ENCODE results near the gene NCR2. TPM values are rescaled to one million over a fixed set of nuclear protein-coding genes. Genes with fewer than 3 reads are reported as not detected.

The NCR2 gene
- total RNA-seq, 1 experiment from 2014 or later = not detected

DNA sequence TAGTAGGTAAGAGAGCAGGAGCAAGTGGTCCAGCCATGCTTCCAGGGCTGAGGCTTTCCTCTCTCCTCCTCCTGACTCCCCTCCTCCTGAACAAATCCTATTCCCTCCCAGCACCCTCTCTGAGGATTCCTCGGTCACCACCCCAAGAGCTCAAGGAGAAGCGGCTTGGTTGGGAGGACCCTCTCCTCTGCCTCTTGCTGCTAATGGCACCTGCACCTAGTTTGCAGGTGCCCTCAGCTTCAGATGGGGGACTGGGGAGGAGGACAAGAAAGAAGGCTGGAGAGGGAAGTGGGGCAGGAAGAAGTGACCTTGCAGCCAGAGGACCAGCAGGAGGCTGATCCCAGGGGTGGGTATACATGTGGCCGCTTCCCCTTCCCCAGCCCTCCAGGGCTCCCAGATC, 17.5 kb downstream of the NCR2 start:
- peaks cover 8% of the 10 kb centered on the region for H3K36me3 Mint-ChIP-seq
- peaks cover 48% of the 10 kb centered on the region for H3K27me3 Mint-ChIP-seq (ENCODE audit: low read depth)
- ChIA-PET POLR2A (no interaction called here), CTCF (interaction anchor here (1.0 to 1.6 kb wide), 4 partner anchors 15 to 330 kb away, joined by 3 to 6 read pairs (median 4); no protein-coding TSS in a partner anchor)
- TF ChIP-seq FOXP1 (CRISPR knock-in tag; IDR thresholded peaks at IDR 0.05; ENCODE audit: borderline replicate concordance) = no peak
- TF ChIP-seq ATF1 (CRISPR knock-in tag; IDR thresholded peaks at IDR 0.05) = no peak
- TF ChIP-seq GRHL2 (CRISPR knock-in tag; IDR thresholded peaks at IDR 0.05; ENCODE audit: insufficient replicate concordance, severe bottlenecking) = no peak
- no peak for TF ChIP-seq TCF7 (CRISPR knock-in tag; IDR thresholded peaks at IDR 0.05; ENCODE audit: low read depth)
- TF ChIP-seq, protein P1, sequence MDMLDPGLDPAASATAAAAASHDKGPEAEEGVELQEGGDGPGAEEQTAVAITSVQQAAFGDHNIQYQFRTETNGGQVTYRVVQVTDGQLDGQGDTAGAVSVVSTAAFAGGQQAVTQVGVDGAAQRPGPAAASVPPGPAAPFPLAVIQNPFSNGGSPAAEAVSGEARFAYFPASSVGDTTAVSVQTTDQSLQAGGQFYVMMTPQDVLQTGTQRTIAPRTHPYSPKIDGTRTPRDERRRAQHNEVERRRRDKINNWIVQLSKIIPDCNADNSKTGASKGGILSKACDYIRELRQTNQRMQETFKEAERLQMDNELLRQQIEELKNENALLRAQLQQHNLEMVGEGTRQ (CRISPR knock-in tag; IDR thresholded peaks at IDR 0.05) = no peak
- DNase-seq (ENCODE audit: low spot score) = no peak
- peaks cover 17% of the 10 kb centered on the region for H3K9me3 Mint-ChIP-seq
- no peaks in the 10 kb centered on the region for H3K4me1 Mint-ChIP-seq
- H3K27ac Mint-ChIP-seq = no peak overlapping the region
- no peak for ATAC-seq
- no peak overlapping the region for H3K4me3 Mint-ChIP-seq

DNA sequence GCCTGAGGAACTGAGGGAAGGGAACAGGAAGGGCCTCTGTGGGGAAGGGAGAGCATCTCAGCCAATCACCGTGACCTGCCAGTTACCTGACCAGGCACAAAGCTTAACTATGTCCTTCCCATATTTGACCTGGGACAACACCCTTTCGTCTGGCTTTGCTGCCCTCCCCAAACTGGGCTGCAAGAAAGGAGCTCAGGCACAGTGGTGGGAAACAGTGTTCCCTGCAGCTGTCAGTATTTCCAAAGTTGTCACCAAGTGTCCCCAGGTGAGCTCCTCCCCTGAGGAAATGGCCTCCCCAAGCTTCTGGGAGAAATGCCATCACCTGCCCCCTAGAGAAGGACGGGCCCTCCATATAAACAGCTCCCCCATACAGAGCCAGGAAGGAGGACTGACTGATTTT, 17.9 kb downstream of the NCR2 start:
- Mint-ChIP-seq H3K9me3 (peaks cover 12% of the 10 kb centered on the region), H3K27ac (no peak overlapping the region), H3K27me3 (ENCODE audit: low read depth) (peaks cover 43% of the 10 kb centered on the region), H3K4me1 (no peaks in the 10 kb centered on the region), H3K36me3 (peaks cover 8% of the 10 kb centered on the region), H3K4me3 (no peak overlapping the region)
- ChIA-PET POLR2A (no interaction called here), CTCF (interaction anchor here (1.0 to 1.6 kb wide), 4 partner anchors 14 to 330 kb away, joined by 3 to 6 read pairs (median 4); no protein-coding TSS in a partner anchor)
- ATAC-seq = no peak
- TF ChIP-seq NFE2L1 (CRISPR knock-in tag; IDR thresholded peaks at IDR 0.05) (no peak), TEAD4 (CRISPR knock-in tag; IDR thresholded peaks at IDR 0.05) (no peak)
- TF ChIP-seq, protein P2, sequence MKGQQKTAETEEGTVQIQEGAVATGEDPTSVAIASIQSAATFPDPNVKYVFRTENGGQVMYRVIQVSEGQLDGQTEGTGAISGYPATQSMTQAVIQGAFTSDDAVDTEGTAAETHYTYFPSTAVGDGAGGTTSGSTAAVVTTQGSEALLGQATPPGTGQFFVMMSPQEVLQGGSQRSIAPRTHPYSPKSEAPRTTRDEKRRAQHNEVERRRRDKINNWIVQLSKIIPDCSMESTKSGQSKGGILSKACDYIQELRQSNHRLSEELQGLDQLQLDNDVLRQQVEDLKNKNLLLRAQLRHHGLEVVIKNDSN (CRISPR knock-in tag; IDR thresholded peaks at IDR 0.05) = no peak
- TF ChIP-seq, protein P3, sequence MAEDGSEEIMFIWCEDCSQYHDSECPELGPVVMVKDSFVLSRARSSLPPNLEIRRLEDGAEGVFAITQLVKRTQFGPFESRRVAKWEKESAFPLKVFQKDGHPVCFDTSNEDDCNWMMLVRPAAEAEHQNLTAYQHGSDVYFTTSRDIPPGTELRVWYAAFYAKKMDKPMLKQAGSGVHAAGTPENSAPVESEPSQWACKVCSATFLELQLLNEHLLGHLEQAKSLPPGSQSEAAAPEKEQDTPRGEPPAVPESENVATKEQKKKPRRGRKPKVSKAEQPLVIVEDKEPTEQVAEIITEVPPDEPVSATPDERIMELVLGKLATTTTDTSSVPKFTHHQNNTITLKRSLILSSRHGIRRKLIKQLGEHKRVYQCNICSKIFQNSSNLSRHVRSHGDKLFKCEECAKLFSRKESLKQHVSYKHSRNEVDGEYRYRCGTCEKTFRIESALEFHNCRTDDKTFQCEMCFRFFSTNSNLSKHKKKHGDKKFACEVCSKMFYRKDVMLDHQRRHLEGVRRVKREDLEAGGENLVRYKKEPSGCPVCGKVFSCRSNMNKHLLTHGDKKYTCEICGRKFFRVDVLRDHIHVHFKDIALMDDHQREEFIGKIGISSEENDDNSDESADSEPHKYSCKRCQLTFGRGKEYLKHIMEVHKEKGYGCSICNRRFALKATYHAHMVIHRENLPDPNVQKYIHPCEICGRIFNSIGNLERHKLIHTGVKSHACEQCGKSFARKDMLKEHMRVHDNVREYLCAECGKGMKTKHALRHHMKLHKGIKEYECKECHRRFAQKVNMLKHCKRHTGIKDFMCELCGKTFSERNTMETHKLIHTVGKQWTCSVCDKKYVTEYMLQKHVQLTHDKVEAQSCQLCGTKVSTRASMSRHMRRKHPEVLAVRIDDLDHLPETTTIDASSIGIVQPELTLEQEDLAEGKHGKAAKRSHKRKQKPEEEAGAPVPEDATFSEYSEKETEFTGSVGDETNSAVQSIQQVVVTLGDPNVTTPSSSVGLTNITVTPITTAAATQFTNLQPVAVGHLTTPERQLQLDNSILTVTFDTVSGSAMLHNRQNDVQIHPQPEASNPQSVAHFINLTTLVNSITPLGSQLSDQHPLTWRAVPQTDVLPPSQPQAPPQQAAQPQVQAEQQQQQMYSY (CRISPR knock-in tag; IDR thresholded peaks at IDR 0.05) = no peak
- DNase-seq (ENCODE audit: low spot score) = no peak

DNA sequence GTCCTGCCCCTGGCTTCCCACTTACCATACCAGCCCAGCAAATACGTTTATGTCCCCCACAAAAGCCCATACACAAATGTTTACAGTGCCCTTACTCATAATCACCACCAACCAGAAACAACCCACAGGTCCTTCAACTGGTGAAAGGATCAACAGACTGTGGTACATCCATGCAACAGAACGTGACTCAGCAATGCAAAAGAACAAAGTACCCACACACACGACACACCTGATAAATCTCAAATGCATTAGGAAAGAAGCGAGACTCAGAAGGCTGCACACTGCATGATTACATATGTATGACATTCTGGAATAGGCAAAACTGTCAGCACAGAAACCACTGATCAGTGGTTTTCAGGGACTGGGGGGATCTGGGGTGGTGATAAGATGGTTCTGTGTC, 20.5 kb downstream of the NCR2 start:
- TF ChIP-seq IRF2 (CRISPR knock-in tag; IDR thresholded peaks at IDR 0.05; ENCODE audit: borderline replicate concordance, low read depth) (no peak), SOX15 (CRISPR knock-in tag; IDR thresholded peaks at IDR 0.05) (no peak), KAT7 (CRISPR knock-in tag; IDR thresholded peaks at IDR 0.05; ENCODE audit: borderline replicate concordance) (no peak), GABPB1 (CRISPR knock-in tag; IDR thresholded peaks at IDR 0.05) (no peak), ZNF219 (CRISPR knock-in tag; IDR thresholded peaks at IDR 0.05; ENCODE audit: borderline replicate concordance) (no peak)
- TF ChIP-seq, protein P4, sequence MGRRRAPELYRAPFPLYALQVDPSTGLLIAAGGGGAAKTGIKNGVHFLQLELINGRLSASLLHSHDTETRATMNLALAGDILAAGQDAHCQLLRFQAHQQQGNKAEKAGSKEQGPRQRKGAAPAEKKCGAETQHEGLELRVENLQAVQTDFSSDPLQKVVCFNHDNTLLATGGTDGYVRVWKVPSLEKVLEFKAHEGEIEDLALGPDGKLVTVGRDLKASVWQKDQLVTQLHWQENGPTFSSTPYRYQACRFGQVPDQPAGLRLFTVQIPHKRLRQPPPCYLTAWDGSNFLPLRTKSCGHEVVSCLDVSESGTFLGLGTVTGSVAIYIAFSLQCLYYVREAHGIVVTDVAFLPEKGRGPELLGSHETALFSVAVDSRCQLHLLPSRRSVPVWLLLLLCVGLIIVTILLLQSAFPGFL (CRISPR knock-in tag; IDR thresholded peaks at IDR 0.05; ENCODE audit: borderline replicate concordance) = no peak
- TF ChIP-seq, protein P5, sequence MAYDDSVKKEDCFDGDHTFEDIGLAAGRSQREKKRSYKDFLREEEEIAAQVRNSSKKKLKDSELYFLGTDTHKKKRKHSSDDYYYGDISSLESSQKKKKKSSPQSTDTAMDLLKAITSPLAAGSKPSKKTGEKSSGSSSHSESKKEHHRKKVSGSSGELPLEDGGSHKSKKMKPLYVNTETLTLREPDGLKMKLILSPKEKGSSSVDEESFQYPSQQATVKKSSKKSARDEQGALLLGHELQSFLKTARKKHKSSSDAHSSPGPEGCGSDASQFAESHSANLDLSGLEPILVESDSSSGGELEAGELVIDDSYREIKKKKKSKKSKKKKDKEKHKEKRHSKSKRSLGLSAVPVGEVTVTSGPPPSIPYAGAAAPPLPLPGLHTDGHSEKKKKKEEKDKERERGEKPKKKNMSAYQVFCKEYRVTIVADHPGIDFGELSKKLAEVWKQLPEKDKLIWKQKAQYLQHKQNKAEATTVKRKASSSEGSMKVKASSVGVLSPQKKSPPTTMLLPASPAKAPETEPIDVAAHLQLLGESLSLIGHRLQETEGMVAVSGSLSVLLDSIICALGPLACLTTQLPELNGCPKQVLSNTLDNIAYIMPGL (CRISPR knock-in tag; IDR thresholded peaks at IDR 0.05) = no peak
- TF ChIP-seq, protein P6, sequence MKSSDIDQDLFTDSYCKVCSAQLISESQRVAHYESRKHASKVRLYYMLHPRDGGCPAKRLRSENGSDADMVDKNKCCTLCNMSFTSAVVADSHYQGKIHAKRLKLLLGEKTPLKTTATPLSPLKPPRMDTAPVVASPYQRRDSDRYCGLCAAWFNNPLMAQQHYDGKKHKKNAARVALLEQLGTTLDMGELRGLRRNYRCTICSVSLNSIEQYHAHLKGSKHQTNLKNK (CRISPR knock-in tag; IDR thresholded peaks at IDR 0.05) = no peak
- TF ChIP-seq, protein P7, sequence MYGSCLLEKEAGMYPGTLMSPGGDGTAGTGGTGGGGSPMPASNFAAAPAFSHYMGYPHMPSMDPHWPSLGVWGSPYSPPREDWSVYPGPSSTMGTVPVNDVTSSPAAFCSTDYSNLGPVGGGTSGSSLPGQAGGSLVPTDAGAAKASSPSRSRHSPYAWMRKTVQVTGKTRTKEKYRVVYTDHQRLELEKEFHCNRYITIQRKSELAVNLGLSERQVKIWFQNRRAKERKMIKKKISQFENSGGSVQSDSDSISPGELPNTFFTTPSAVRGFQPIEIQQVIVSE (CRISPR knock-in tag; IDR thresholded peaks at IDR 0.05; ENCODE audit: borderline replicate concordance) = no peak
- TF ChIP-seq, protein P8, sequence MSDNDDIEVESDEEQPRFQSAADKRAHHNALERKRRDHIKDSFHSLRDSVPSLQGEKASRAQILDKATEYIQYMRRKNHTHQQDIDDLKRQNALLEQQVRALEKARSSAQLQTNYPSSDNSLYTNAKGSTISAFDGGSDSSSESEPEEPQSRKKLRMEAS (CRISPR knock-in tag; IDR thresholded peaks at IDR 0.05) = no peak
- Mint-ChIP-seq H3K9me3 (peaks cover 25% of the 10 kb centered on the region), H3K36me3 (peaks cover 20% of the 10 kb centered on the region), H3K4me3 (no peak overlapping the region), H3K4me1 (no peaks in the 10 kb centered on the region), H3K27ac (no peak overlapping the region), H3K27me3 (ENCODE audit: low read depth) (peaks cover 37% of the 10 kb centered on the region)
- ChIA-PET CTCF (no interaction called here), POLR2A (no interaction called here)
- ATAC-seq (no peak), DNase-seq (ENCODE audit: low spot score) (no peak)

Data from WTC11 (cell line).